Body of pancreas (tissue), 4 donors: ENCODE data around the gene CD207. TPM values are rescaled to one million over a fixed set of nuclear protein-coding genes. Genes with fewer than 3 reads are reported as not detected.

Experiments
- ATAC-seq: fragments of 150-250 bp; one replicate; pipeline ENCODE4 v1.9.1; 2016
- DNase-seq, 4 donors: peaks; one replicate each; pipeline ENCODE4 v3.0.0-alpha.2; 2019
- H3K27ac ChIP-seq, 4 donors: fragments of 200-600 bp; sonication (generic); 1 replicate in 3 of 4; 2 replicates in 1 of 4; pipeline versions ENCODE4 v1.5.1 to v1.6.1; 2016 to 2019; ENCODE audit warnings: mild to moderate bottlenecking in 1 of 4, mixed read lengths in 1 of 4, moderate library complexity in 1 of 4
- H3K27me3 ChIP-seq, 2 donors: fragments of 200-600 bp; sonication (generic); one replicate each; pipeline ENCODE4 v1.6.0; 2016; ENCODE audit warnings: mild to moderate bottlenecking in 1 of 2
- H3K36me3 ChIP-seq, 2 donors: fragments of 200-600 bp; sonication (generic); replicated peaks in 1 of 2; 2 replicates each; pipeline ENCODE4 v1.5.1; 2016; ENCODE audit warnings: low read depth in 2 of 2; ENCODE audit not compliant: insufficient read depth in 1 of 2
- H3K4me1 ChIP-seq: fragments of 200-600 bp; sonication (generic); one replicate; pipeline ENCODE4 v1.6.0; 2016
- H3K4me3 ChIP-seq, 2 donors: fragments of 200-600 bp; sonication (generic); 1 replicate in 1 of 2; 2 replicates in 1 of 2; pipeline ENCODE4 v1.5.1; 2016 to 2019
- H3K9me3 ChIP-seq, 3 donors: fragments of 200-600 bp; sonication (generic); 1 replicate in 2 of 3; 2 replicates in 1 of 3; pipeline ENCODE4 v1.5.1; 2016
- CTCF ChIP-seq, 7 experiments: fragments of 450-650 bp in 4 of 7; fragments of 200-600 bp in 3 of 7; sonication (generic) in 3 of 7; IDR thresholded peaks; one replicate each; pipeline ENCODE4 v1.5.1; 2016 to 2019; ENCODE audit warnings: antibody characterized with exemption in 7 of 7
- POLR2A ChIP-seq, 3 donors: fragments of 450-650 bp; IDR thresholded peaks; one replicate each; pipeline ENCODE4 v1.6.1; 2016; ENCODE audit warnings: antibody characterized with exemption in 3 of 3, mild to moderate bottlenecking in 2 of 3
- WGBS, 2 donors: methylation state at CpG; one replicate each; pipeline ENCODE4 v1.1.5; 2017; 5-methylcytosine and 5-hydroxymethylcytosine counted together
- intact Hi-C: fragments of 100-400 bp; cut with DNase I; formaldehyde crosslinking; loops from one replicate; pipeline ENCODE4 v1.15.1; 2023
- total RNA-seq, 2 donors: library from RNA; depleted of rRNA; stranded (reverse); fragments of >200 nt; gene quantifications; one replicate each; pipeline ENCODE4 v1.1.0, GENCODE V29; 2016

The CD207 gene
- total RNA-seq, 2 donors from 2014 or later, result not detected

GRCh38 chr2:70793450-70793849, 42.2 kb downstream of the CD207 start:
- no peaks in the 10 kb centered on the region for H3K36me3 ChIP-seq
- WGBS, 2 donors, result 61 to 75% methylated on average over 2 of the region's 2 CpGs
- TF ChIP-seq CTCF (IDR thresholded peaks at IDR 0.05) (no peak), POLR2A (IDR thresholded peaks at IDR 0.05) (no peak)
- ATAC-seq (no peak), DNase-seq (no peak)
- no peak overlapping the region for H3K27ac ChIP-seq
- peaks cover 0 to 7% of the 10 kb centered on the region in 2 donors for H3K27me3 ChIP-seq
- intact Hi-C loops, result loop anchor here (10.0 kb wide), 1 partner anchor 151 kb away; no protein-coding TSS in a partner anchor
- no peaks in the 10 kb centered on the region for H3K9me3 ChIP-seq
- peaks cover 19% of the 10 kb centered on the region for H3K4me1 ChIP-seq
- no peak overlapping the region for H3K4me3 ChIP-seq

DNA sequence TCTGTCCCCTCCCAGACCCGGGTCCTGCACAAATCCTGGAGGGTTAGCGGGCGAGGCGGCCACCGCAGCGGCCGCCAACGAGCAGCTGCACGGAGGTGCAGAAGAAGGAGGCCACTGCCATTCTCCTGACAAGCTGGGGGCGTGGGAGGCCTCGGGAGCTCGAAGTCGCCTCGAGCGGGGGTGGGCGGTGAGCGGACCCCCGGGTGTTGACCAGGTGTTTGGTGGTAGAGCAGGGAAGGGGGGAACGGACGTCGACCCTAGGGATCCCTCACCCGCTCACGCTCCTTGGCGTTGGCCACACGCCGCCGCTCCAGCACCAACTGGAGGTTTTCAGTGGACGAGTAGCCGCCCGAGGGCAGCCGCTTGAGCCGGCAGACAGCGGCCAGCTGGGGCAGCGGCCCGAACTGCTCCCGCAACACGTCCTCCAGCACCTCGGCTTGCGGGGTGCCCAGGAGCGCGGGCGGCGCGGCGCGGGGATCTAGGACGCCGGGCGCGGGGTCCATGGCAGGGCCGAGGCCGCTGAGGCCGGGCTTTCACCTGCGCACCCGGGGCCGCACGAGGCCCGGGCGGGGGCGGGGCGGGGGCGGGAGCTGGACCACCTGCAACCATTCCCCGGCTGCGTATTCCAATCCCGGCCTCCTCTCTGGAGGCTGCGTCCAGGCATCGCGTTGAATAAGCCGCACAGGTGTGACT, 45.3 kb downstream of the CD207 start, which contains the start of gene FIGLA:
TSS of gene FIGLA (minus strand) at position 508 of the 693 bp plus-strand sequence. CDS start at position 503, 5 bp downstream.
- Histone ChIP-seq H3K4me3 (no peak within 1 kb of the TSS), H3K36me3 (no peaks in the 10 kb centered on the region), H3K9me3 (no peaks in the 10 kb centered on the region), H3K27ac (no peak within 1 kb of the TSS), H3K27me3 (peaks cover 0 to 7% of the 10 kb centered on the region in 2 donors), H3K4me1 (peaks cover 19% of the 10 kb centered on the region)
- 5% methylated on average over 64 of the region's 69 CpGs; no CpG with 5 or more reads in 1 of the 2 donors for WGBS, 2 donors
- intact Hi-C loops, result loop anchor here (10.0 kb wide), 1 partner anchor 155 kb away; no protein-coding TSS in a partner anchor
- DNase-seq, result peak in 2 of 4 donors; percentile 12 to 15
- ATAC-seq, result peak; percentile 21
- TF ChIP-seq CTCF (IDR thresholded peaks at IDR 0.05) (no peak), POLR2A (IDR thresholded peaks at IDR 0.05) (no peak)

GRCh38 chr2:70789304-70790135, 46.1 kb downstream of the CD207 start:
- WGBS, 2 donors, result 4 to 7% methylated on average over 23 to 33 of the region's 33 CpGs
- peak; percentile 85 for ATAC-seq
- Histone ChIP-seq H3K27me3 (peaks cover 0 to 7% of the 10 kb centered on the region in 2 donors), H3K4me3 (no peak overlapping the region), H3K4me1 (peaks cover 19% of the 10 kb centered on the region), H3K27ac (no peak overlapping the region), H3K9me3 (no peaks in the 10 kb centered on the region), H3K36me3 (no peaks in the 10 kb centered on the region)
- TF ChIP-seq POLR2A (IDR thresholded peaks at IDR 0.05) (no peak), CTCF (IDR thresholded peaks at IDR 0.05) (peak; percentile 45 to 78 (median 59))
- peak; percentile 70 to 82 (median 76) for DNase-seq
- intact Hi-C loops, result loop anchor here (10.0 kb wide), 1 partner anchor 155 kb away; no protein-coding TSS in a partner anchor

GRCh38 chr2:70785137-70785911, 50.3 kb downstream of the CD207 start:
- Histone ChIP-seq H3K4me3 (no peak overlapping the region), H3K4me1 (peaks cover 10% of the 10 kb centered on the region), H3K9me3 (no peaks in the 10 kb centered on the region), H3K27ac (no peak overlapping the region), H3K27me3 (peaks cover 0 to 5% of the 10 kb centered on the region in 2 donors), H3K36me3 (no peaks in the 10 kb centered on the region)
- TF ChIP-seq CTCF (IDR thresholded peaks at IDR 0.05), result peak in 4 of 7 experiments; percentile 10 to 24 (median 12)
- no peak for TF ChIP-seq POLR2A (IDR thresholded peaks at IDR 0.05)
- DNase-seq (peak in 1 of 4 donors; percentile 27), ATAC-seq (no peak)
- WGBS, 2 donors, result 10 to 19% methylated on average over 7 of the region's 7 CpGs
- intact Hi-C loops, result no loop called here
